Inflammatory macrophage (primary cell): Measurements from ENCODE around the gene CCDC17.

Experiments
- DNase-seq, 2 donors: peaks; one replicate each; pipeline ENCODE4 v3.0.0-alpha.2; 2020 to 2022

The CCDC17 gene

DNA sequence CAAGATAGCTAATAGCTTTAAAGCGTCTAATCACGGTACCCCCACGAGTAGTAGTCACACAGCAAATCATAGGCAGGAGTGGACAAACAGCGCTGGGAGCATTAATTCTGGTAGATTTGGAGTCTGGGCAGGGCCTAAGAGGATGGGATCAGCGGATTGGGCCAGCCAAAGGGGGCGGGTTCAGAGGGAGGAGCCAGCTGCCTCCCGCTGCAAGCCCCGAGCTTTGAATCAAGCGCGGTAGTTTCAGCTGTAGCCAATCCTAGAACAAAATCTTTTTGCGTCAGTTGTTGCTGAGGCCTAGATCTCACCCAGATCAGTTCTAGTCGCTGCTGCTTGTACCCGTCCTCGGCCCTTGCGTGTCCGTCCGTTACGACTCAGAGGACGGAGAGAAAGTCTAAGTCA, 40.6 kb downstream of the CCDC17 start:
- peak; percentile 98 to 99 for DNase-seq

DNA sequence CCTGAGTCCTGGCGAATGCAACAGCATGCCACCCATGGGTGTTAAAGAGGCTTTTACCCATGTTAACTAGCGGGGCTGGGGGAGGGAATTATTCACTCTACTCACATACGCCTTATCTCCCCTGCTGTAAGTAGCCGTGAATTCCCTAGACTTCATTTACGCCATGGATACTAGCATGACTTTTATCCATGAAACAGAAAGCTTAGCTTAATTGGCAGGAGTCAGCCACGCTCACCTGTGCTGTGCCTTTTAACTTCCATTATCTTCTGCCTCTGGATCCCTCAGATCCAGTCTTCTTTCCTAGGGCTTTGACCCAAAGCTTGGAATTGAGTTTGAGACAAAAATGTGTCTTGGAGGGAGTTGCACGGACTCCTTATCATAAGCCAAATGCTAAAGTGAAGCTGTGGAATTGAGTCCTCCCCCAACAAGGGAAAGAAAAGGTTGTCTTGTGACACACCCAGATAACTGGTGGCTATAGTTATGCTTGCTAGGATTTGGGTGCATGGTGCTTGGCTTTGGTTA, 49.7 kb downstream of the CCDC17 start:
- DNase-seq = no peak

DNA sequence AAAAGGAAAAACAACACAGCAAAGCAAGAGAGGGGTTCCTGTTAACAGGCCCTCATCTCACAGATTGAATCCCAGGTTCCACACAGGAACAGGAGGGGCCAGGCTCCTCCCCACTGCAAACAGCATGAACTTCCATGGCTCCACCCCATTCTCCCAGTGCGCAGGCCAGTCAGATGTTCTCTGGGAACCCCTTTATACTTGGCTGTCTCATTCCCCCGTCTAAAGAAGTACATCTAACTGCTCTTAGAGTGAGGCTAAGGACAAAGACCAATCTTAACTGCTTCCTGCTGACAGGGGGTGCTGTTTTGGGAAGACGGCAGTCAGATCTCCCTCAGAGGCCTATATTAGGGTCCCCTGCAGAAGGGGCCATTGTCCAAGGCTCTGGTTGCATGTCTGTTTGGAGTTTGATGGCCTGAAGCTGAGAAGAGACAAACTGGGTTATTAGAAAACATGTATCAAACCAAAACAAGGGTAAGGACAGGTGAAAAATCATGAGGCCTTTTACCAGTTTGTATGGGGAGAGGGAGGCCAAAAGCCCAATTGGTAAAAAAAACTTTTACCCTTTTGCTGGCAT, 50.5 kb downstream of the CCDC17 start:
- DNase-seq = no peak

DNA sequence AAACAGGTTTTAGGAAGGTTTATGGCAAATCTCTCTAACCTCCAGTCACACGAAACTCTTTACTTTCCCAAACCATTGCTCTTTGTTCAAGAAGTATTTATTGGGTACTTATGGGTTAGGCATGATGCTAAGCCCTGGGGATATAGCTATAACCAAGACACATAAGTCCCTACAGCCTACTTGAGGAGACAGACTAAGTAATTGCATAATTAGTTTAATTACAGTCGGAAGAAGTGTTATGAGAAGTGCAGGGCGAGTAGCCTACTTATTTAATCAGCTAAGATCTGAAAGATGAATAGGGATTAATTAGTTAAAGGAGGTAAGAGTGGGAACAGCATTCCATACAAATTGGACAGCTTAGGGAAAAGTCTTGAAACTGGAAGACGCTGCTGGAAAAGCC, 53.2 kb downstream of the CCDC17 start:
- DNase-seq = no peak
